ENCODE data around the gene TTC13. TPM values are rescaled to one million over a fixed set of nuclear protein-coding genes. Genes with fewer than 3 reads are reported as not detected.

The TTC13 gene
- total RNA-seq, 4 donors from 2014 or later = 20.4 to 30.1 (median 25.6) TPM

GRCh38 chr1:230976825-230977747, 1.6 kb downstream of the TTC13 start:
- Histone ChIP-seq H3K27me3 (no peaks in the 10 kb centered on the region), H3K9me3 (no peaks in the 10 kb centered on the region), H3K4me1 (peaks cover 0 to 32% (median 15%) of the 10 kb centered on the region in 4 donors), H3K4me3 (peak overlapping the region in 2 of 4 donors; percentile 86 to 96), H3K36me3 (peaks cover 0 to 8% (median 0%) of the 10 kb centered on the region in 3 donors), H3K27ac (peak overlapping the region in 1 of 4 donors; percentile 62)
- no peak for TF ChIP-seq POLR2A (IDR thresholded peaks at IDR 0.05)
- no peak for TF ChIP-seq CTCF (IDR thresholded peaks at IDR 0.05)
- no peak for TF ChIP-seq EP300 (IDR thresholded peaks at IDR 0.05)
- WGBS, 2 donors = 67 to 71% methylated on average over 14 of the region's 14 CpGs
- DNase-seq (ENCODE audit: low spot score in 2 of 2) = no peak

- H3K27me3 ChIP-seq = no peaks in the 10 kb centered on the region
- H3K36me3 ChIP-seq = peaks cover 0 to 8% (median 0%) of the 10 kb centered on the region in 3 donors
- no peak for TF ChIP-seq CTCF (IDR thresholded peaks at IDR 0.05)
- no peak for TF ChIP-seq EP300 (IDR thresholded peaks at IDR 0.05)
- TF ChIP-seq POLR2A (IDR thresholded peaks at IDR 0.05) = no peak
- DNase-seq (ENCODE audit: low spot score in 2 of 2) = no peak
- H3K9me3 ChIP-seq = no peaks in the 10 kb centered on the region
- no peak overlapping the region for H3K4me3 ChIP-seq
- peaks cover 0 to 32% (median 15%) of the 10 kb centered on the region in 4 donors for H3K4me1 ChIP-seq
- no peak overlapping the region for H3K27ac ChIP-seq
- 86 to 90% methylated on average over 4 of the region's 4 CpGs for WGBS, 2 donors
Observed at GRCh38 chr1:230976360-230976759, 2.3 kb downstream of the TTC13 start.

GRCh38 chr1:230975636-230976035, 3.0 kb downstream of the TTC13 start:
- Histone ChIP-seq H3K27me3 (no peaks in the 10 kb centered on the region), H3K4me1 (peaks cover 0 to 32% (median 15%) of the 10 kb centered on the region in 4 donors), H3K27ac (no peak overlapping the region), H3K9me3 (no peaks in the 10 kb centered on the region), H3K36me3 (peaks cover 0 to 8% (median 0%) of the 10 kb centered on the region in 3 donors), H3K4me3 (no peak overlapping the region)
- DNase-seq (ENCODE audit: low spot score in 2 of 2) = no peak
- WGBS, 2 donors = 56 to 83% methylated on average over 3 of the region's 3 CpGs
- TF ChIP-seq POLR2A (IDR thresholded peaks at IDR 0.05) = no peak
- no peak for TF ChIP-seq CTCF (IDR thresholded peaks at IDR 0.05)

- Histone ChIP-seq H3K4me1 (peaks cover 0 to 15% (median 5%) of the 10 kb centered on the region in 4 donors), H3K4me3 (no peak overlapping the region), H3K27ac (no peak overlapping the region), H3K27me3 (no peaks in the 10 kb centered on the region), H3K9me3 (no peaks in the 10 kb centered on the region), H3K36me3 (peaks cover 0 to 15% (median 0%) of the 10 kb centered on the region in 3 donors)
- no peak for DNase-seq (ENCODE audit: low spot score in 2 of 2)
- 74% methylated on average over 1 of the region's 1 CpG for WGBS, 2 donors
- no peak for TF ChIP-seq CTCF (IDR thresholded peaks at IDR 0.05)
Observed at GRCh38 chr1:230972855-230973271, 5.8 kb downstream of the TTC13 start.

GRCh38 chr1:230971771-230972170, 6.9 kb downstream of the TTC13 start:
- Histone ChIP-seq H3K9me3 (no peaks in the 10 kb centered on the region), H3K4me3 (no peak overlapping the region), H3K27me3 (no peaks in the 10 kb centered on the region), H3K4me1 (peaks cover 0 to 4% (median under 1%) of the 10 kb centered on the region in 4 donors), H3K36me3 (peaks cover 0 to 15% (median 0%) of the 10 kb centered on the region in 3 donors), H3K27ac (no peak overlapping the region)
- TF ChIP-seq POLR2A (IDR thresholded peaks at IDR 0.05) (no peak), CTCF (IDR thresholded peaks at IDR 0.05) (no peak), EP300 (IDR thresholded peaks at IDR 0.05) (no peak)
- DNase-seq (ENCODE audit: low spot score in 2 of 2) = no peak

Measured in tibial nerve (tissue), 4 donors.